CD4-positive, alpha-beta T cell (primary cell): Measurements from ENCODE around the gene CEBPB. TPM values are rescaled to one million over a fixed set of nuclear protein-coding genes. Genes with fewer than 3 reads are reported as not detected.

Experiments
- ATAC-seq: fragments of 200-7000 bp; cut with Tn5 transposase; one replicate; pipeline ENCODE4 v1.10.0; 2022; ENCODE audit warnings: mild to moderate bottlenecking; ENCODE audit not compliant: poor library complexity
- CTCF ChIA-PET: fragments of 350-600 bp; sonication (Branson Sonifier 250); formaldehyde crosslinking; loops from one replicate; lab custom pipeline; 2021; ENCODE audit warnings: antibody characterized with exemption, inconsistent platforms; lab: Charles Lee
- POLR2A ChIA-PET: fragments of 350-600 bp; sonication (Branson Sonifier 250); formaldehyde crosslinking; loops from one replicate; lab custom pipeline; 2021; ENCODE audit warnings: antibody characterized with exemption, inconsistent platforms; lab: Charles Lee
- DNase-seq, 14 experiments: peaks; one replicate each; pipeline ENCODE4 v3.0.0-alpha.2; 2013 to 2020; ENCODE audit warnings: mixed read lengths in 2 of 14
- H3K27ac ChIP-seq, 2 donors: one replicate each; pipeline versions ENCODE4 v1.5.1 to v1.7.0; 2013; ENCODE audit warnings: low read length in 2 of 2, low read depth in 1 of 2, mild to moderate bottlenecking in 1 of 2
- H3K27me3 ChIP-seq, 2 experiments: 1 replicate in 1 of 2; 2 replicates in 1 of 2; pipeline versions ENCODE4 v1.6.1 to v1.7.0; 2013; ENCODE audit warnings: low read length in 2 of 2, control low read depth in 1 of 2, mild to moderate bottlenecking in 1 of 2, moderate library complexity in 1 of 2; ENCODE audit not compliant: insufficient read depth in 2 of 2, control insufficient read depth in 1 of 2
- H3K36me3 ChIP-seq: one replicate; pipeline ENCODE4 v1.6.1; 2013; ENCODE audit warnings: low read length, control low read depth; ENCODE audit not compliant: insufficient read depth
- H3K4me1 ChIP-seq: one replicate; pipeline ENCODE4 v1.6.1; 2013; ENCODE audit warnings: low read length, control low read depth; ENCODE audit not compliant: insufficient read depth
- H3K4me3 ChIP-seq: one replicate; pipeline ENCODE4 v1.5.1; 2013; ENCODE audit warnings: mild to moderate bottlenecking, low read length, moderate library complexity
- H3K9me3 ChIP-seq, 2 experiments: 1 replicate in 1 of 2; 2 replicates in 1 of 2; pipeline versions ENCODE4 v1.6.1 to v1.7.0; 2013; ENCODE audit warnings: low read length in 2 of 2, mild to moderate bottlenecking in 2 of 2, control low read depth in 1 of 2, moderate library complexity in 1 of 2; ENCODE audit not compliant: control insufficient read depth in 1 of 2, insufficient read depth in 1 of 2
- H3K27ac Mint-ChIP-seq: one replicate; pipeline ENCODE4 v1.8.0; 2020; ENCODE audit warnings: mixed read lengths
- H3K27me3 Mint-ChIP-seq: one replicate; pipeline ENCODE4 v1.8.0; 2021; ENCODE audit warnings: mixed read lengths
- H3K36me3 Mint-ChIP-seq: one replicate; pipeline ENCODE4 v1.8.0; 2021; ENCODE audit warnings: low read depth, mixed read lengths
- H3K4me1 Mint-ChIP-seq: one replicate; pipeline ENCODE4 v1.8.0; 2021; ENCODE audit warnings: low read depth, mixed read lengths
- H3K4me3 Mint-ChIP-seq: one replicate; pipeline ENCODE4 v1.8.0; 2020; ENCODE audit warnings: mild to moderate bottlenecking, mixed read lengths
- H3K9me3 Mint-ChIP-seq: one replicate; pipeline ENCODE4 v1.8.0; 2020; ENCODE audit warnings: mixed read lengths
- CTCF ChIP-seq: fragments of 200-600 bp; IDR thresholded peaks from one replicate; pipeline ENCODE4 v1.8.0; 2022; ENCODE audit warnings: antibody characterized with exemption, mild to moderate bottlenecking
- intact Hi-C, 2 experiments: fragments of 100-400 bp; cut with DNase I in 1 of 2; cut with micrococcal nuclease in 1 of 2; formaldehyde crosslinking; loops; one replicate each; pipeline versions ENCODE4 v1.15.1 to v1.9.0; 2023 to 2025; cut with DNase I, micrococcal nuclease
- total RNA-seq, 174 experiments: library from RNA in 2 of 174; stranded (reverse) in 2 of 174; gene quantifications; one replicate each; pipeline ENCODE4 v1.2.3 and lab custom pipeline; 2021 to 2026

CEBPB gene
- total RNA-seq, 2 experiments from 2014 or later, result 40.7 to 43.9 TPM

GRCh38 chr20:50170549-50171220 is 19.9 kb upstream of the CEBPB start:
- Histone ChIP-seq H3K27me3 (peaks cover 6% of the 10 kb centered on the region in 2 experiments), H3K9me3 (peaks cover 0 to 5% of the 10 kb centered on the region in 2 experiments), H3K27ac (no peak overlapping the region), H3K4me1 (peaks cover 10% of the 10 kb centered on the region), H3K4me3 (no peak overlapping the region), H3K36me3 (no peaks in the 10 kb centered on the region)
- ChIA-PET CTCF (interaction anchor here (1.1 to 6.0 kb wide), 3 partner anchors 8 to 48 kb away, joined by 3 to 174 read pairs (median 5); no protein-coding TSS in a partner anchor), POLR2A (interaction anchor here (1.1 to 3.6 kb wide), 2 partner anchors 23 to 51 kb away, joined by 4 to 30 read pairs; no protein-coding TSS in a partner anchor)
- Mint-ChIP-seq H3K4me1 (peaks cover 14% of the 10 kb centered on the region), H3K36me3 (no peaks in the 10 kb centered on the region), H3K27me3 (peaks cover 18% of the 10 kb centered on the region), H3K4me3 (no peak overlapping the region), H3K9me3 (no peaks in the 10 kb centered on the region), H3K27ac (no peak overlapping the region)
- TF ChIP-seq CTCF, result no peak
- intact Hi-C loops, result no loop called here
- DNase-seq (no peak), ATAC-seq (no peak)

GRCh38 chr20:50172347-50173013 is 18.1 kb upstream of the CEBPB start:
- Mint-ChIP-seq H3K36me3 (no peaks in the 10 kb centered on the region), H3K27ac (no peak overlapping the region), H3K9me3 (no peaks in the 10 kb centered on the region), H3K4me3 (no peak overlapping the region), H3K27me3 (peaks cover 18% of the 10 kb centered on the region), H3K4me1 (peaks cover 6% of the 10 kb centered on the region)
- intact Hi-C loops, result no loop called here
- Histone ChIP-seq H3K27ac (no peak overlapping the region), H3K4me1 (peaks cover 4% of the 10 kb centered on the region), H3K36me3 (no peaks in the 10 kb centered on the region), H3K9me3 (peaks cover 0 to 5% of the 10 kb centered on the region in 2 experiments), H3K27me3 (peaks cover 6% of the 10 kb centered on the region in 2 experiments), H3K4me3 (peak overlapping the region; percentile 5)
- CTCF ChIA-PET, result interaction anchor here (6.0 kb wide), 1 partner anchor 50 kb away, joined by 174 read pairs; no protein-coding TSS in a partner anchor
- TF ChIP-seq CTCF, result no peak
- DNase-seq, result no peak
- no peak for ATAC-seq
- POLR2A ChIA-PET, result no interaction called here

- no peak for ATAC-seq
Observed at GRCh38 chr20:50174456-50174855, 16.2 kb upstream of the CEBPB start.

More at GRCh38 chr20:50174456-50174855, 16.2 kb upstream of the CEBPB start:
- Histone ChIP-seq H3K27ac (no peak overlapping the region), H3K4me1 (peaks cover 1% of the 10 kb centered on the region), H3K27me3 (peaks cover 6% of the 10 kb centered on the region in 2 experiments), H3K9me3 (peaks cover 0 to 4% of the 10 kb centered on the region in 2 experiments), H3K36me3 (no peaks in the 10 kb centered on the region), H3K4me3 (no peak overlapping the region)
- Mint-ChIP-seq H3K36me3 (no peaks in the 10 kb centered on the region), H3K27me3 (peaks cover 14% of the 10 kb centered on the region), H3K9me3 (no peaks in the 10 kb centered on the region), H3K4me3 (no peak overlapping the region), H3K27ac (no peak overlapping the region), H3K4me1 (peaks cover 2% of the 10 kb centered on the region)
- intact Hi-C loops, result no loop called here
- no peak for TF ChIP-seq CTCF
- POLR2A ChIA-PET, result no interaction called here
- CTCF ChIA-PET, result interaction anchor here (1.5 to 1.9 kb wide), 2 partner anchors 54 to 103 kb away, joined by 4 to 7 read pairs; no protein-coding TSS in a partner anchor
- DNase-seq, result no peak
